ENCODE measurements around the gene CCDC175.

The CCDC175 gene

DNA sequence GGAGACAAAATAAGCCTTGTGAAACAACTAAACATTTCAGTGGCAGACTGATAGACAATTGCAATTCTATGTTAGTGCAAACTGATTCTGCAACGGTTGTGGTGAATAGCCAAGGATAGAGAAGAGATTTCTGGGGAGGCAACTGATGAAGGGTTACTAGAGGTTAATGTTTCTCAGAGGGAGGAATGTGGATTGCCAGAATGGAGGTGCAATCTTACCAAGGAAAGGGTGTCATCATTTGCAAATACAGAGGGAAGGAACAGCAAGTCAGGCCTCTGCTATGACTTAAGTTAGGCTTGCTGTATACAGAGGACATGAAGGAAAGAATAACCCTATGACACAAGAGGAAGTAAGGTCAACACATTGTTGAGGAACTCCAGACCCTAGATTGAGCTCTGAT lies 35.8 kb downstream of the CCDC175 start:
- TF ChIP-seq, protein P1, sequence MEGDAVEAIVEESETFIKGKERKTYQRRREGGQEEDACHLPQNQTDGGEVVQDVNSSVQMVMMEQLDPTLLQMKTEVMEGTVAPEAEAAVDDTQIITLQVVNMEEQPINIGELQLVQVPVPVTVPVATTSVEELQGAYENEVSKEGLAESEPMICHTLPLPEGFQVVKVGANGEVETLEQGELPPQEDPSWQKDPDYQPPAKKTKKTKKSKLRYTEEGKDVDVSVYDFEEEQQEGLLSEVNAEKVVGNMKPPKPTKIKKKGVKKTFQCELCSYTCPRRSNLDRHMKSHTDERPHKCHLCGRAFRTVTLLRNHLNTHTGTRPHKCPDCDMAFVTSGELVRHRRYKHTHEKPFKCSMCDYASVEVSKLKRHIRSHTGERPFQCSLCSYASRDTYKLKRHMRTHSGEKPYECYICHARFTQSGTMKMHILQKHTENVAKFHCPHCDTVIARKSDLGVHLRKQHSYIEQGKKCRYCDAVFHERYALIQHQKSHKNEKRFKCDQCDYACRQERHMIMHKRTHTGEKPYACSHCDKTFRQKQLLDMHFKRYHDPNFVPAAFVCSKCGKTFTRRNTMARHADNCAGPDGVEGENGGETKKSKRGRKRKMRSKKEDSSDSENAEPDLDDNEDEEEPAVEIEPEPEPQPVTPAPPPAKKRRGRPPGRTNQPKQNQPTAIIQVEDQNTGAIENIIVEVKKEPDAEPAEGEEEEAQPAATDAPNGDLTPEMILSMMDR (conservative IDR thresholded peaks at IDR 0.05), result no peak

DNA sequence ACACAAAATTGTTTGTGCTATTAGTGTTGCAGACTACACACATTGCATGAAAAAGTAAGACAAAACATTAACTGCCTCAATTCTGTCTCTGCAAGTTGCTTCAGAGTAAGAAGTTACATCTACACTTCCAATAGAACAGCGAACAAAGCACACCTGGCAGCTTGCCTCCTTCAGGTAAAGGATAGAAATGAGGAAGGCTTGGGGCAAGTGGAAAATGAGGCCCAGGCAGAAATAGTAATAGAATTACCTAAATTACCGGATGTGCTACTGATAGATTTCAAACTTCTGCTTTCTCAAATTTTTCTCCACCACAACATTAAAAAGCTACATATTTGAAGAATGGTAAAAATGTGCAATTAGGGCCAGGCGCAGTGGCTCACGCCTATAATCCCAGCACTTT lies 37.7 kb downstream of the CCDC175 start:
- TF ChIP-seq, protein P1 (conservative IDR thresholded peaks at IDR 0.05), result no peak
- H3K27ac ChIP-seq, result no peak overlapping the region

More for the DNA sequence above, 35.8 kb downstream of the CCDC175 start:
- H3K27ac ChIP-seq, result no peak overlapping the region

DNA sequence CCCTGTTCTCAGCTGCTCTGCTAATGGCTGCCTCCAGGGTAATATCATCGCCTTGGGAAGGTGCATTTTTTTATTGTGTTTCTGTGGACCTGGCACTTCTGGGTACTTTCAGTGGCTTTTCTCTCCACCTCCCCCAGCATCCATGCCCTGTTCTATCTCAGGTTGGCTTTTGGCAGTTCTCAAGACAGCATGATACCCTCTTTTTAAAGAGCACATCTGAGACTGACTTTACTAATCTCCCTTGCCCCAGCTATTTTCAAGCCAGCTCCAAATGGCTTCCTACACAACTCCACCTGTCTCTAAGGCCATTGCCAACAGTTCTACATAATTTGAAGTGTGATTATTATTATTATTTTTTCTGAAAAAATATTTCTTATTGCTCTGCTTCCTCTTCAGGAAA lies 39.1 kb downstream of the CCDC175 start:
- H3K27ac ChIP-seq, result no peak overlapping the region
- TF ChIP-seq, protein P1 (conservative IDR thresholded peaks at IDR 0.05), result no peak

DNA sequence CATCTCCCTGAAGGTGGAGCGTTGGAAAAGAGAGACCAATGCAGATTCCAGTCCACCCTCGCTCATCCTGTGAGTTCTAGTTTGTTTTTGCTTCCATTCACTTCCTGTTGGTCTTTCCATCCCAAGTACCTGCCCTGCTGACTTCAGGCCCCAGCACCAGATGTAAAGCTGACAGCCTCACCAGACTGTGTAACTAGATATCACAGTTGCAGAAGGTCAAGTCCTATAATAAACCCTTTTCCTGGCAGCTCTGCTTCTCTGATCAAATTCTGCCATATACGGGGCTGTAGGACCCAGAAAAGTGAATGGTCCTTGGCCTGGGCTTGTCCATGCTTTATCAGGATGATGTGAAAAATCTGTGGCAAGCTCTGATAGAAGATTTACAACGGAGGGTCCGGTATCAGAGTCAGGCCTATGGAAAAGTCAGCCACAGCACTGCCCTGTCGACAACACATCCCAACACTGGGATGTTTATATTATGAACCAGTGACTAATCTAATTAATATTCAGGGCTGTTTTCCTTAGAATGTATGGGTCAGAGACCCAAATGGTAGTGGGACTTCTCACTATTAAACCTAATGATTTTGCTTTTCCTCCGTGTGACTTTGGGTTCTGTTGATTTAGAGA lies 42.1 kb downstream of the CCDC175 start:
- no peak overlapping the region for H3K27ac ChIP-seq
- TF ChIP-seq, protein P1 (conservative IDR thresholded peaks at IDR 0.05), result no peak

GRCh38 chr14:59532419-59532818 lies 44.2 kb downstream of the CCDC175 start:
- H3K27ac ChIP-seq, result no peak overlapping the region
- TF ChIP-seq, protein P1 (conservative IDR thresholded peaks at IDR 0.05), result no peak

GRCh38 chr14:59530349-59530748 lies 46.3 kb downstream of the CCDC175 start:
- no peak overlapping the region for H3K27ac ChIP-seq
- TF ChIP-seq, protein P1 (conservative IDR thresholded peaks at IDR 0.05), result no peak

GRCh38 chr14:59529189-59529588 lies 47.4 kb downstream of the CCDC175 start:
- no peak overlapping the region for H3K27ac ChIP-seq
- TF ChIP-seq, protein P1 (conservative IDR thresholded peaks at IDR 0.05), result no peak
